Thoracic aorta (tissue), 2 donors: ENCODE results near the gene SSX2IP. TPM values are rescaled to one million over a fixed set of nuclear protein-coding genes. Genes with fewer than 3 reads are reported as not detected.

ENCODE experiments used
- ATAC-seq: fragments of 150-250 bp; one replicate; pipeline ENCODE4 v1.8.0; 2017; ENCODE audit warnings: low read depth; ENCODE audit not compliant: insufficient number of reproducible peaks, low FRiP score
- DNase-seq: peaks from one replicate; pipeline ENCODE4 v3.0.0-alpha.2; 2020; ENCODE audit warnings: low spot score
- H3K27ac ChIP-seq, 2 donors: fragments of 200-600 bp; sonication (generic); 1 replicate in 1 of 2; 2 replicates in 1 of 2; pipeline ENCODE4 v1.5.1; 2016; ENCODE audit warnings: mild to moderate bottlenecking in 2 of 2, moderate library complexity in 2 of 2
- H3K27me3 ChIP-seq: fragments of 200-600 bp; sonication (generic); replicated peaks from 2 replicates; pipeline ENCODE4 v1.6.0; 2016; ENCODE audit warnings: mild to moderate bottlenecking; ENCODE audit not compliant: insufficient read depth
- H3K36me3 ChIP-seq: fragments of 200-600 bp; sonication (generic); one replicate; pipeline ENCODE4 v1.5.1; 2016
- H3K4me1 ChIP-seq, 2 donors: fragments of 200-600 bp; sonication (generic); 1 replicate in 1 of 2; 2 replicates in 1 of 2; pipeline versions ENCODE4 v1.5.1 to v1.6.0; 2016; ENCODE audit warnings: low read depth in 2 of 2, mild to moderate bottlenecking in 1 of 2; ENCODE audit not compliant: control insufficient read depth in 1 of 2
- H3K4me3 ChIP-seq: fragments of 200-600 bp; sonication (generic); 2 replicates; pipeline ENCODE4 v1.5.1; 2016; ENCODE audit warnings: mild to moderate bottlenecking
- H3K9me3 ChIP-seq: fragments of 200-600 bp; sonication (generic); 2 replicates; pipeline ENCODE4 v1.5.1; 2016
- CTCF ChIP-seq: fragments of 200-600 bp; sonication (generic); IDR thresholded peaks from one replicate; pipeline ENCODE4 v1.5.1; 2019; ENCODE audit warnings: antibody characterized with exemption
- total RNA-seq, 2 donors: library from RNA; depleted of rRNA; stranded (reverse); fragments of >200 nt; gene quantifications; one replicate each; pipeline versions ENCODE4 v1.1.0 to v1.2.3, GENCODE V29; 2016

Gene SSX2IP
- total RNA-seq, 2 donors from 2014 or later: 6.1 to 12.3 TPM

- DNase-seq: no peak
- Histone ChIP-seq H3K4me3 (peak overlapping the region; percentile 6), H3K27me3 (no peaks in the 10 kb centered on the region), H3K9me3 (no peaks in the 10 kb centered on the region), H3K36me3 (no peaks in the 10 kb centered on the region), H3K27ac (peak overlapping the region; percentile 70), H3K4me1 (peaks cover 11 to 24% of the 10 kb centered on the region in 2 donors)
- ATAC-seq: peak; percentile 19
- TF ChIP-seq CTCF: no peak
Measured at GRCh38 chr1:84719543-84720217, 29.4 kb upstream of the SSX2IP start.

- no peak for ATAC-seq
- Histone ChIP-seq H3K36me3 (no peaks in the 10 kb centered on the region), H3K27me3 (no peaks in the 10 kb centered on the region)
Measured at GRCh38 chr1:84715342-84716019, 25.2 kb upstream of the SSX2IP start.

GRCh38 chr1:84712276-84712874, 22.1 kb upstream of the SSX2IP start:
- no peak for TF ChIP-seq CTCF
- no peak for DNase-seq
- Histone ChIP-seq H3K27me3 (no peaks in the 10 kb centered on the region), H3K4me1 (peaks cover 6 to 18% of the 10 kb centered on the region in 2 donors), H3K36me3 (no peaks in the 10 kb centered on the region), H3K27ac (no peak overlapping the region), H3K4me3 (no peak overlapping the region), H3K9me3 (no peaks in the 10 kb centered on the region)
- peak; percentile 43 for ATAC-seq

More at GRCh38 chr1:84715342-84716019, 25.2 kb upstream of the SSX2IP start:
- no peak overlapping the region for H3K27ac ChIP-seq
- H3K4me1 ChIP-seq: peaks cover 13 to 37% of the 10 kb centered on the region in 2 donors
- no peaks in the 10 kb centered on the region for H3K9me3 ChIP-seq
- no peak for DNase-seq
- no peak for TF ChIP-seq CTCF
- no peak overlapping the region for H3K4me3 ChIP-seq

GRCh38 chr1:84711869-84712268, 21.6 kb upstream of the SSX2IP start:
- H3K4me3 ChIP-seq: no peak overlapping the region
- no peaks in the 10 kb centered on the region for H3K36me3 ChIP-seq
- TF ChIP-seq CTCF: no peak
- no peaks in the 10 kb centered on the region for H3K9me3 ChIP-seq
- peaks cover 6 to 18% of the 10 kb centered on the region in 2 donors for H3K4me1 ChIP-seq
- no peaks in the 10 kb centered on the region for H3K27me3 ChIP-seq
- no peak for ATAC-seq
- no peak for DNase-seq
- no peak overlapping the region for H3K27ac ChIP-seq

GRCh38 chr1:84711121-84711520, 20.9 kb upstream of the SSX2IP start:
- ATAC-seq: no peak
- Histone ChIP-seq H3K27me3 (no peaks in the 10 kb centered on the region), H3K27ac (no peak overlapping the region), H3K9me3 (no peaks in the 10 kb centered on the region), H3K4me3 (no peak overlapping the region), H3K4me1 (peaks cover 6 to 18% of the 10 kb centered on the region in 2 donors), H3K36me3 (no peaks in the 10 kb centered on the region)
- TF ChIP-seq CTCF: no peak
- DNase-seq: no peak
